HepG2 (cell line): ENCODE data around the gene STN1. TPM values are rescaled to one million over a fixed set of nuclear protein-coding genes. Genes with fewer than 3 reads are reported as not detected.

Experiments
- JUN ChIP-seq: sonication (generic); formaldehyde crosslinking; IDR thresholded peaks from 2 replicates; pipeline ENCODE4 v1.4.0; 2020; ENCODE audit warnings: mild to moderate bottlenecking, missing genetic modification reagents
- KDM1A ChIP-seq: IDR thresholded peaks from 2 replicates; pipeline ENCODE4 v1.6.1; 2016; ENCODE audit warnings: missing compliant biosample characterization
- MAZ ChIP-seq, 2 experiments: sonication (generic) in 1 of 2; formaldehyde crosslinking in 1 of 2; IDR thresholded peaks; 2 replicates each; pipeline versions ENCODE4 v1.5.0 to v1.6.1; 2012 to 2020; ENCODE audit warnings: low read depth in 2 of 2, mild to moderate bottlenecking in 2 of 2, borderline replicate concordance in 1 of 2, improper control_type of control experiment in 1 of 2, low read length in 1 of 2, missing genetic modification reagents in 1 of 2, moderate library complexity in 1 of 2
- NBN ChIP-seq: fragments of 450-650 bp; conservative IDR thresholded peaks from 2 replicates; pipeline ENCODE4 v1.6.1; 2017
- NFRKB ChIP-seq: fragments of 450-650 bp; IDR thresholded peaks from 2 replicates; pipeline ENCODE4 v1.6.1; 2017
- POLR2A ChIP-seq, 2 experiments: IDR thresholded peaks; 2 replicates each; pipeline ENCODE4 v1.6.1; 2011; ENCODE audit warnings: low read depth in 2 of 2, low read length in 2 of 2, mild to moderate bottlenecking in 1 of 2, moderate library complexity in 1 of 2; ENCODE audit not compliant: insufficient read depth in 1 of 2
- SKI ChIP-seq: fragments of 450-650 bp; IDR thresholded peaks from one replicate; pipeline ENCODE4 v1.6.1; 2018; ENCODE audit warnings: mild to moderate bottlenecking; ENCODE audit not compliant: partially characterized antibody
- SP140L ChIP-seq: sonication (generic); formaldehyde crosslinking; IDR thresholded peaks from 2 replicates; pipeline ENCODE4 v1.4.0; 2020; ENCODE audit warnings: missing genetic modification reagents, borderline replicate concordance
- ZFX ChIP-seq: sonication (generic); formaldehyde crosslinking; IDR thresholded peaks from 2 replicates; pipeline ENCODE4 v1.4.0; 2020; ENCODE audit warnings: mild to moderate bottlenecking, low read depth, missing genetic modification reagents, moderate library complexity
- ZNF292 ChIP-seq: sonication (generic); formaldehyde crosslinking; IDR thresholded peaks from 2 replicates; pipeline ENCODE4 v1.8.1; 2022; ENCODE audit warnings: mild to moderate bottlenecking, low read depth, missing genetic modification reagents, borderline replicate concordance
- ZNF383 ChIP-seq: sonication (generic); formaldehyde crosslinking; IDR thresholded peaks from 2 replicates; pipeline ENCODE4 v1.4.0; 2020; ENCODE audit warnings: missing genetic modification reagents, mild to moderate bottlenecking, borderline replicate concordance
- ZNF496 ChIP-seq: sonication (generic); formaldehyde crosslinking; IDR thresholded peaks from 2 replicates; pipeline ENCODE4 v1.8.1; 2023; ENCODE audit warnings: mild to moderate bottlenecking, moderate library complexity, missing genetic modification reagents; ENCODE audit not compliant: insufficient replicate concordance
- ZNF530 ChIP-seq: sonication (generic); formaldehyde crosslinking; IDR thresholded peaks from 2 replicates; pipeline ENCODE4 v1.5.0; 2020; ENCODE audit warnings: low read depth, mild to moderate bottlenecking, missing genetic modification reagents
- ZNF780A ChIP-seq: sonication (generic); formaldehyde crosslinking; IDR thresholded peaks from 2 replicates; pipeline ENCODE4 v1.8.0; 2022; ENCODE audit warnings: mild to moderate bottlenecking, missing genetic modification reagents, moderate library complexity
- polyA plus RNA-seq, 8 experiments: library from polyadenylated mRNA; depleted of rRNA in 3 of 8; stranded (reverse) in 7 of 8; unstranded in 1 of 8; fragments of >200 nt; fragmentation: Illumina TruSeq in 4 of 8; extraction: Trizol in 4 of 8; gene quantifications; 2 replicates each; pipeline versions ENCODE4 v1.2.1 to v1.2.3, GENCODE V29; 2011 to 2016; ENCODE audit warnings: low read depth in 4 of 8, missing spikeins in 1 of 8, mixed read lengths in 1 of 8; ENCODE audit not compliant: insufficient read depth in 1 of 8
- total RNA-seq, 5 experiments: library from RNA; depleted of rRNA; stranded (reverse); fragments of >200 nt; fragmentation: Illumina TruSeq; extraction: Trizol; gene quantifications; 2 replicates each; pipeline ENCODE4 v1.2.3, GENCODE V29; 2016; ENCODE audit warnings: low read depth in 1 of 5
- TF ChIP-seq, protein P1 (sequence below): sonication (generic); formaldehyde crosslinking; IDR thresholded peaks from 2 replicates; pipeline ENCODE4 v1.4.0; 2020; ENCODE audit warnings: missing genetic modification reagents
- TF ChIP-seq, protein P2 (sequence below): IDR thresholded peaks from 2 replicates; pipeline ENCODE4 v1.6.1; 2016; ENCODE audit warnings: mild to moderate bottlenecking
- TF ChIP-seq, protein P3 (sequence below): sonication (generic); formaldehyde crosslinking; IDR thresholded peaks from 2 replicates; pipeline ENCODE4 v1.5.1; 2020; ENCODE audit warnings: mild to moderate bottlenecking, missing genetic modification reagents, moderate library complexity

STN1 gene
- total and polyA plus RNA-seq, 2 of the 13 experiments (the other 11 are each of a cell fraction or from before 2014, with no cell fraction given), result 17.6 to 22.7 TPM

DNA sequence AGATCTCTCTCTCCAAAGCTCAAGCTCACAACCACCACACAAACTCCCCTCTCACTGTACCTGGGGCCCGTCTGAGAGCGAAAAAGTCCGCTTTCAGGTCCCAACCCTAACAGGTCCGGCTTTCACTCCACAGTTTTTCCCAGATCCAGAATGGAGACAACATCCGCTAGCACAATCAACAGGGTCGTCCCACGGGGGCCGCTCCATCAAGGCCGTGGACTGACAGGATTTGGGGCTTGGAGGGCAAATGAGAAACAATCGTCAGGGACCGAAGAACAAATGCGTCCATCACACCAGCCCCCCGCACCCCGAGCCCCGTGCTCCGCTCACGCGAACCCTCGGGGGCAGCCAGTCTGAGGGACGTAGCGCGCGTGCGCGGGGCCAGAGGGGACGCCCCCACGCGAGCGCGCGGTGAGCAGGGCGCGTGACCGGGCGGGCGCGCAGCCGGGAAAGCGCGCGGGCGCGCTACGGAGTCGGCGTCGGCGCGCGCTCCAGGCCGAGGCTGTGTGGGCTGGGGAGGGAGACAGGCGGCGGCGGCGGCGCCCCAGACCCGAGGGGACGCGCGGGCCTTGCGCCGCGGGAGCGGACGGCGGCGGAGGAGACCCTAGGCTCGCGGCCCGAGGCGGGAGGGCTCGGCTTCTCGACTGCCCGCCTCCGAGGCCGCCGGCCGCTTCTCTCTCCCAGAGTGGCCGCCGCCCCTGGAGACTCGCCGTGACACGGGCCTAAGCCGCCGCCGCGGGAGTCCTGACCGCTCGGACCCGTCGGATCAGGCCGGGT, 48.9 kb upstream of the STN1 start, which contains the start of gene SLK (continued):
- TF ChIP-seq, protein P1, sequence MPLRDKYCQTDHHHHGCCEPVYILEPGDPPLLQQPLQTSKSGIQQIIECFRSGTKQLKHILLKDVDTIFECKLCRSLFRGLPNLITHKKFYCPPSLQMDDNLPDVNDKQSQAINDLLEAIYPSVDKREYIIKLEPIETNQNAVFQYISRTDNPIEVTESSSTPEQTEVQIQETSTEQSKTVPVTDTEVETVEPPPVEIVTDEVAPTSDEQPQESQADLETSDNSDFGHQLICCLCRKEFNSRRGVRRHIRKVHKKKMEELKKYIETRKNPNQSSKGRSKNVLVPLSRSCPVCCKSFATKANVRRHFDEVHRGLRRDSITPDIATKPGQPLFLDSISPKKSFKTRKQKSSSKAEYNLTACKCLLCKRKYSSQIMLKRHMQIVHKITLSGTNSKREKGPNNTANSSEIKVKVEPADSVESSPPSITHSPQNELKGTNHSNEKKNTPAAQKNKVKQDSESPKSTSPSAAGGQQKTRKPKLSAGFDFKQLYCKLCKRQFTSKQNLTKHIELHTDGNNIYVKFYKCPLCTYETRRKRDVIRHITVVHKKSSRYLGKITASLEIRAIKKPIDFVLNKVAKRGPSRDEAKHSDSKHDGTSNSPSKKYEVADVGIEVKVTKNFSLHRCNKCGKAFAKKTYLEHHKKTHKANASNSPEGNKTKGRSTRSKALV, result no peak
- TF ChIP-seq ZNF780A, result no peak
- TF ChIP-seq ZNF383 (CRISPR knock-in tag), result no peak
- no peak for TF ChIP-seq MAZ (IDR thresholded peaks at IDR 0.05; ENCODE audit: borderline replicate concordance, low read depth, low read length)
- peak; percentile 82 for TF ChIP-seq MAZ (CRISPR knock-in tag; IDR thresholded peaks at IDR 0.05; ENCODE audit: low read depth)
- no peak for TF ChIP-seq ZNF292
- TF ChIP-seq SKI, result peak; percentile 62
- TF ChIP-seq POLR2A (IDR thresholded peaks at IDR 0.05; ENCODE audit: insufficient read depth in 1 of 2, low read depth in 2 of 2, low read length in 2 of 2), result peak; percentile 44 to 85; a peak in 3 of 4 replicates
- TF ChIP-seq ZNF496 (CRISPR knock-in tag), result no peak
- TF ChIP-seq KDM1A (CRISPR knock-in tag), result no peak
- peak; percentile 91 for TF ChIP-seq ZFX
- TF ChIP-seq NFRKB, result no peak
- TF ChIP-seq, protein P2, sequence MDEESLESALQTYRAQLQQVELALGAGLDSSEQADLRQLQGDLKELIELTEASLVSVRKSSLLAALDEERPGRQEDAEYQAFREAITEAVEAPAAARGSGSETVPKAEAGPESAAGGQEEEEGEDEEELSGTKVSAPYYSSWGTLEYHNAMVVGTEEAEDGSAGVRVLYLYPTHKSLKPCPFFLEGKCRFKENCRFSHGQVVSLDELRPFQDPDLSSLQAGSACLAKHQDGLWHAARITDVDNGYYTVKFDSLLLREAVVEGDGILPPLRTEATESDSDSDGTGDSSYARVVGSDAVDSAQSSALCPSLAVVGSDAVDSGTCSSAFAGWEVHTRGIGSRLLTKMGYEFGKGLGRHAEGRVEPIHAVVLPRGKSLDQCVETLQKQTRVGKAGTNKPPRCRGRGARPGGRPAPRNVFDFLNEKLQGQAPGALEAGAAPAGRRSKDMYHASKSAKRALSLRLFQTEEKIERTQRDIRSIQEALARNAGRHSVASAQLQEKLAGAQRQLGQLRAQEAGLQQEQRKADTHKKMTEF (CRISPR knock-in tag), result no peak; the same call in 1 of the 2 replicates
- no peak for TF ChIP-seq ZNF530
- 0 out of 2 replicates have a peak, but pooled peaks have one; percentile 20 for TF ChIP-seq JUN (CRISPR knock-in tag)
- TF ChIP-seq NBN, result no peak
- TF ChIP-seq, protein P3, sequence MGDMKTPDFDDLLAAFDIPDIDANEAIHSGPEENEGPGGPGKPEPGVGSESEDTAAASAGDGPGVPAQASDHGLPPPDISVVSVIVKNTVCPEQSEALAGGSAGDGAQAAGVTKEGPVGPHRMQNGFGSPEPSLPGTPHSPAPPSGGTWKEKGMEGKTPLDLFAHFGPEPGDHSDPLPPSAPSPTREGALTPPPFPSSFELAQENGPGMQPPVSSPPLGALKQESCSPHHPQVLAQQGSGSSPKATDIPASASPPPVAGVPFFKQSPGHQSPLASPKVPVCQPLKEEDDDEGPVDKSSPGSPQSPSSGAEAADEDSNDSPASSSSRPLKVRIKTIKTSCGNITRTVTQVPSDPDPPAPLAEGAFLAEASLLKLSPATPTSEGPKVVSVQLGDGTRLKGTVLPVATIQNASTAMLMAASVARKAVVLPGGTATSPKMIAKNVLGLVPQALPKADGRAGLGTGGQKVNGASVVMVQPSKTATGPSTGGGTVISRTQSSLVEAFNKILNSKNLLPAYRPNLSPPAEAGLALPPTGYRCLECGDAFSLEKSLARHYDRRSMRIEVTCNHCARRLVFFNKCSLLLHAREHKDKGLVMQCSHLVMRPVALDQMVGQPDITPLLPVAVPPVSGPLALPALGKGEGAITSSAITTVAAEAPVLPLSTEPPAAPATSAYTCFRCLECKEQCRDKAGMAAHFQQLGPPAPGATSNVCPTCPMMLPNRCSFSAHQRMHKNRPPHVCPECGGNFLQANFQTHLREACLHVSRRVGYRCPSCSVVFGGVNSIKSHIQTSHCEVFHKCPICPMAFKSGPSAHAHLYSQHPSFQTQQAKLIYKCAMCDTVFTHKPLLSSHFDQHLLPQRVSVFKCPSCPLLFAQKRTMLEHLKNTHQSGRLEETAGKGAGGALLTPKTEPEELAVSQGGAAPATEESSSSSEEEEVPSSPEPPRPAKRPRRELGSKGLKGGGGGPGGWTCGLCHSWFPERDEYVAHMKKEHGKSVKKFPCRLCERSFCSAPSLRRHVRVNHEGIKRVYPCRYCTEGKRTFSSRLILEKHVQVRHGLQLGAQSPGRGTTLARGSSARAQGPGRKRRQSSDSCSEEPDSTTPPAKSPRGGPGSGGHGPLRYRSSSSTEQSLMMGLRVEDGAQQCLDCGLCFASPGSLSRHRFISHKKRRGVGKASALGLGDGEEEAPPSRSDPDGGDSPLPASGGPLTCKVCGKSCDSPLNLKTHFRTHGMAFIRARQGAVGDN (CRISPR knock-in tag), result peak; percentile 78
- no peak for TF ChIP-seq SP140L
